Measurements from ENCODE around the gene NUP210L. TPM values are rescaled to one million over a fixed set of nuclear protein-coding genes. Genes with fewer than 3 reads are reported as not detected.

Gene NUP210L
- total and polyA plus RNA-seq, 9 of the 15 experiments (the other 6 are each of a cell fraction or from before 2014, with no cell fraction given): 0.01 to 0.04 TPM; not detected in 7

- TF ChIP-seq HBP1 (CRISPR knock-in tag; IDR thresholded peaks at IDR 0.05) (no peak), FUS (optimal IDR thresholded peaks at IDR 0.05; ENCODE audit: low read depth, low read length) (no peak), PPARD (CRISPR knock-in tag; IDR thresholded peaks at IDR 0.05) (no peak), CUX1 (CRISPR knock-in tag; IDR thresholded peaks at IDR 0.05) (no peak), CREB5 (CRISPR knock-in tag; IDR thresholded peaks at IDR 0.05) (no peak), STAG1 (CRISPR knock-in tag; IDR thresholded peaks at IDR 0.05; ENCODE audit: borderline replicate concordance) (no peak), HMG20A (CRISPR knock-in tag; conservative IDR thresholded peaks at IDR 0.05) (no peak), RBFOX2 (IDR thresholded peaks at IDR 0.05; ENCODE audit: low read depth, low read length) (peak; percentile 87)
Measured at GRCh38 chr1:153963030-153963849, 191.6 kb downstream of the NUP210L start, which contains the start of gene SLC39A1 (continued).

All from K562 (cell line).